K562 (cell line): ENCODE measurements around the gene SLC25A45. TPM values are rescaled to one million over a fixed set of nuclear protein-coding genes. Genes with fewer than 3 reads are reported as not detected.

ENCODE experiments used
- CSDE1 ChIP-seq, 2 experiments: fragments of 450-650 bp; IDR thresholded peaks; 2 replicates each; pipeline ENCODE4 v1.6.1; 2016; ENCODE audit warnings: mild to moderate bottlenecking in 1 of 2
- FOXK1 ChIP-seq: sonication (generic); formaldehyde crosslinking; IDR thresholded peaks from 2 replicates; pipeline ENCODE4 v1.8.0; 2022; ENCODE audit warnings: missing genetic modification reagents, mild to moderate bottlenecking, borderline replicate concordance
- KLF10 ChIP-seq: fragments of 250-450 bp; sonication (Bioruptor Pico); IDR thresholded peaks from 2 replicates; pipeline ENCODE4 v1.6.1; 2021; ENCODE audit warnings: matching md5 sums
- MCM2 ChIP-seq: fragments of 450-650 bp; IDR thresholded peaks from 2 replicates; pipeline ENCODE4 v1.6.1; 2017; ENCODE audit warnings: low read depth, mild to moderate bottlenecking
- MITF ChIP-seq: IDR thresholded peaks from 2 replicates; pipeline ENCODE4 v1.6.1; 2014; ENCODE audit warnings: antibody characterized with exemption
- MXI1 ChIP-seq: IDR thresholded peaks from 2 replicates; pipeline ENCODE4 v1.6.1; 2011; ENCODE audit warnings: low read depth, mild to moderate bottlenecking, improper control_type of control experiment, low read length
- NCOA6 ChIP-seq: fragments of 450-650 bp; IDR thresholded peaks from 2 replicates; pipeline ENCODE4 v1.6.1; 2017; ENCODE audit warnings: mild to moderate bottlenecking
- NR2C1 ChIP-seq, 2 experiments: fragments of 450-650 bp; IDR thresholded peaks; 2 replicates each; pipeline ENCODE4 v1.6.1; 2017; ENCODE audit warnings: mild to moderate bottlenecking in 2 of 2, antibody characterized with exemption in 1 of 2, inconsistent platforms in 1 of 2, missing compliant biosample characterization in 1 of 2, missing genetic modification characterization in 1 of 2
- RBFOX2 ChIP-seq: fragments of 200-400 bp; formaldehyde crosslinking; IDR thresholded peaks from 2 replicates; pipeline ENCODE4 v1.6.1; 2017; ENCODE audit warnings: low read depth, mild to moderate bottlenecking, low read length, moderate library complexity
- RHOXF2B ChIP-seq: fragments of 250-450 bp; sonication (Bioruptor Pico); conservative IDR thresholded peaks from 2 replicates; pipeline ENCODE4 v1.5.1; 2021
- RREB1 ChIP-seq: fragments of 250-450 bp; sonication (Bioruptor Pico); IDR thresholded peaks from 2 replicates; pipeline ENCODE4 v1.4.0; 2020
- SIN3A ChIP-seq, 2 experiments: fragments of 150-350 bp in 1 of 2; IDR thresholded peaks; 2 replicates each; pipeline ENCODE4 v1.6.1; 2011 to 2016; ENCODE audit warnings: borderline replicate concordance in 2 of 2, low read depth in 2 of 2, low read length in 2 of 2, mild to moderate bottlenecking in 2 of 2, moderate library complexity in 2 of 2; ENCODE audit not compliant: control insufficient read depth in 1 of 2
- STAT5B ChIP-seq: fragments of 250-450 bp; sonication (Bioruptor Pico); IDR thresholded peaks from 2 replicates; pipeline ENCODE4 v1.8.0; 2021; ENCODE audit warnings: mild to moderate bottlenecking, inconsistent platforms
- TEAD1 ChIP-seq, 2 experiments: fragments of 450-650 bp in 1 of 2; sonication (generic) in 1 of 2; formaldehyde crosslinking; IDR thresholded peaks; 2 replicates each; pipeline versions ENCODE4 v1.4.0 to v1.8.0; 2020 to 2022; ENCODE audit warnings: mild to moderate bottlenecking in 2 of 2, missing genetic modification reagents in 1 of 2
- ZBTB17 ChIP-seq: fragments of 450-650 bp; formaldehyde crosslinking; IDR thresholded peaks from 2 replicates; pipeline ENCODE4 v1.4.0; 2020; ENCODE audit warnings: mild to moderate bottlenecking
- ZFX ChIP-seq: sonication (generic); formaldehyde crosslinking; IDR thresholded peaks from 2 replicates; pipeline ENCODE4 v1.8.0; 2022; ENCODE audit warnings: mild to moderate bottlenecking, missing genetic modification reagents, moderate library complexity
- ZNF561 ChIP-seq: fragments of 450-650 bp; formaldehyde crosslinking; conservative IDR thresholded peaks from 2 replicates; pipeline ENCODE4 v1.4.0; 2020; ENCODE audit warnings: mild to moderate bottlenecking, moderate library complexity
- ZNF655 ChIP-seq: fragments of 250-450 bp; sonication (Bioruptor Pico); IDR thresholded peaks from 2 replicates; pipeline ENCODE4 v1.5.0; 2021
- polyA plus RNA-seq, 8 experiments: library from polyadenylated mRNA; depleted of rRNA in 4 of 8; stranded (reverse) in 5 of 8; unstranded in 3 of 8; fragments of >200 nt; fragmentation: Nextera tagmentation in 2 of 8; fragmentation: Illumina TruSeq in 1 of 8; extraction: Ambion mirVana in 2 of 8; extraction: Trizol in 1 of 8; gene quantifications; 2 replicates each; pipeline versions ENCODE4 v1.2.1 to v1.2.3, GENCODE V29; 2011 to 2014; ENCODE audit warnings: inconsistent platforms in 1 of 8, missing spikeins in 1 of 8
- total RNA-seq, 7 experiments: library from RNA; depleted of rRNA in 6 of 7; stranded (reverse); fragments of >200 nt in 6 of 7; fragmentation: Illumina TruSeq in 2 of 7; extraction: Trizol in 2 of 7; gene quantifications; 2 replicates each; pipeline versions ENCODE4 v1.2.1 to v1.2.3, GENCODE V29; 2011 to 2021; ENCODE audit warnings: low replicate concordance in 1 of 7
- TF ChIP-seq, protein P1 (sequence below): fragments of 250-450 bp; sonication (Bioruptor Pico); IDR thresholded peaks from 2 replicates; pipeline ENCODE4 v1.8.0; 2022; ENCODE audit warnings: moderate library complexity, mild to moderate bottlenecking, inconsistent platforms

SLC25A45 gene
- total and polyA plus RNA-seq, 9 of the 15 experiments (the other 6 are each of a cell fraction or from before 2014, with no cell fraction given), result 0.15 to 2.3 (median 0.68) TPM

DNA sequence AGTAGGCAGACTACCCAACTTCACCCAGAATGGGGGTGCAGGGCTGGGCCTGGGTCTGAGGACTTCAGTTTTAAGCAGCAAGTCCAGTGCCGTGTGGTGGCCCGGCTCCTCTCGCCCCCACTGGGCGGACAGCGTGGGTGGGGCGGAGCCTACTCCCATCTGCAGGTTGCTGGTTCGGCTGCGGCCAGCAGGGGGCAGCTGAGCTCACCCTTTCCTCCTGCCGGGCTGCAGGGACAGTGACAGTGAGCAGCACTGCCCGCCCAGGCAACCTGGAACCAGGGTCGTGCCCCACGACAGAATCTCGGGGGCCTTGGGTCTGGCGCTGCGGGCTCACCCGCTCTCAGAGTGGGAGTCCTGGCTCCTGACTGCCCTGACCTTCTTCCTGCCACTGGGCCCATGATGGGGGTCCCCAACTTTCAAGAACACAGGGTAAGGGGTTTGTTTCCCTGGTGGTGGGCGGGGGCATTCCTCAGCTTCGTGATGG lies 33.9 kb upstream of the SLC25A45 start (continued):
- TF ChIP-seq ZNF655 (no peak), ZFX (CRISPR knock-in tag) (no peak), MITF (no peak), STAT5B (CRISPR knock-in tag) (no peak), SIN3A (IDR thresholded peaks at IDR 0.05; ENCODE audit: borderline replicate concordance in 2 of 2, control insufficient read depth in 1 of 2, low read depth in 2 of 2, low read length in 2 of 2) (no peak), NCOA6 (no peak), MCM2 (no peak), FOXK1 (CRISPR knock-in tag) (no peak), TEAD1 (CRISPR knock-in tag; IDR thresholded peaks at IDR 0.05) (peak; percentile 44 to 48; a peak in 2 of 4 replicates), MXI1 (no peak), RHOXF2B (0 out of 2 replicates have a peak, but pooled peaks have one; percentile 11), KLF10 (CRISPR knock-in tag) (no peak), NR2C1 (IDR thresholded peaks at IDR 0.05) (no peak), NR2C1 (tag; IDR thresholded peaks at IDR 0.05) (0 out of 2 replicates have a peak, but pooled peaks have one; percentile 11), RBFOX2 (peak; percentile 68), RREB1 (CRISPR knock-in tag) (0 out of 2 replicates have a peak, but pooled peaks have one; percentile 66), CSDE1 (IDR thresholded peaks at IDR 0.05) (no peak), ZNF561 (CRISPR knock-in tag) (no peak), ZBTB17 (CRISPR knock-in tag) (peak; percentile 67)
- TF ChIP-seq, protein P1, sequence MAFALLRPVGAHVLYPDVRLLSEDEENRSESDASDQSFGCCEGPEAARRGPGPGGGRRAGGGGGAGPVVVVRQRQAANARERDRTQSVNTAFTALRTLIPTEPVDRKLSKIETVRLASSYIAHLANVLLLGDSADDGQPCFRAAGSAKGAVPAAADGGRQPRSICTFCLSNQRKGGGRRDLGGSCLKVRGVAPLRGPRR (CRISPR knock-in tag), result peak; percentile 58; the same call in 1 of the 2 replicates
